Posterior cingulate gyrus (tissue), 11 donors: ENCODE measurements around the gene BAZ2B.
"Not testable (repeated sequence)": the region's sequence is repeated elsewhere in the genome, so short reads cannot be mapped to it uniquely, and the experiment has no call there.

ENCODE experiments used
- DNase-seq, 10 donors: peaks; one replicate each; pipeline versions ENCODE4 v3.0.0 to v3.0.0-alpha.2; 2020 to 2021; ENCODE audit warnings: mixed read lengths in 3 of 10
- intact Hi-C: fragments of 100-400 bp; cut with DNase I; formaldehyde crosslinking; loops from one replicate; pipeline ENCODE4 v1.15.1; 2023

BAZ2B gene

DNA sequence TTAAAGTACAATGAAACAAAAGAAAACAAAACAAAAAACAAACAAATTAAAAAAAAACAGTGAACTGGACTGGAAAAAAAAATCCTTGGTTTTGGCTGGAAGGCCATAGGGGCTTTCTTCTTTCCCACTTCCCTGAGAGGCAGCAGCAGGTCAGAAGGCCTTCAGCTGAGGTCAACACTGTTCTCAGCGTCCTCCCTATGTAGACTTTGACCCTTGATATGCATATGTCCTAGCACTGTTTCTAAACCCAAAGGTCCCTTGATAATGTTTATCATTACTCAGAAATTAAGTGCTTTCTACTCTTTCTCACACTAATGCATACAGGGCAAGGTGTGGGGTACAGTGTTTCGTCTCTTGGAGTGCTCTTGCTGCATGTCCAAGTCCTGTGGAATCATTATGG is 254.3 kb downstream of the BAZ2B start:
- DNase-seq = no peak
- intact Hi-C loops = no loop called here

DNA sequence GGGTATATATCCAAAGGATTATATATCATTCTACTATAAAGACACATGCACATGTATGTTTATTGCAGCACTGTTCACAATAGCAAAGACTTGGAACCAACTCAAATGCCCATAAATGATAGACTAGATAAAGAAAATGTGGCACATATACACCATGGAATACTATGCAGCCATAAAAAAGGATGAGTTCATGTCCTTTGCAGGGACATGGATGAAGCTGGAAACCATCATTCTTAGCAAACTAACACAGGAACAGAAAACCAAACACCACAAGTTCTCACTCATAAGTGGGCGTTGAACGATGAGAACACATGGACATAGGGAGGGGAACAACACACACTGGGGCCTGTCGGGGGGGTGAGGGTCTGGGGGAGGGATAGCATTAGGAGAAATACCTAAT is 254.7 kb downstream of the BAZ2B start:
- intact Hi-C loops, DNase-seq: not testable (repeated sequence)

DNA sequence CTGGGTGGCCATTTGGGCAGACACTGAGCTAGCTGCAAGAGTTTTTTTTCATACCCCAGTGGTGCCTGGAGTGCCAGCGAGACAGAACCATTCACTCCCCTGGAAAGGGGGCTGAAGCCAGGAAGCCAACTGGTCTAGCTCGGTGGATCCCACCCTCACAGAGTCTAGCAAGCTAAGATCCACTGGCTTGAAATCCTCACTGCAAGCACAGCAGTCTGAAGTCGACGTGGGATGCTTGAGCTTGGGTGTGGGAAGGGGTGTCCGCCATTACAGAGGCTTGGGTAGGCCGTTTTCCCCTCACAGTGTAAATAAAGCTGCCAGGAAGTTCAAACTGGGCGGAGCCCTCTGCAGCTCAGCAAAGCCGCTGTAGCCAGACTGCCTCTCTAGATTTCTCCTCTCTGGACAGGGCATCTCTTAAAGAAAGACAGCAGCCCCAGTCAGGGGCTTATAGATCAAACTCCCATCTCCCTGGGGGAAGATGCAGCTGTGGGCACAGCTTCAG is 260.2 kb downstream of the BAZ2B start:
- intact Hi-C loops = no loop called here
- DNase-seq = no peak

GRCh38 chr2:159351977-159352376 is 264.4 kb downstream of the BAZ2B start:
- no peak for DNase-seq
- intact Hi-C loops = no loop called here

- no peak for DNase-seq
- intact Hi-C loops = no loop called here
These were observed 266.6 kb downstream of the BAZ2B start for GRCh38 chr2:159349674-159350299.

- intact Hi-C loops = no loop called here
- DNase-seq = no peak
These were observed 289.6 kb downstream of the BAZ2B start for GRCh38 chr2:159326569-159327255.

GRCh38 chr2:159322419-159322818 is 293.9 kb downstream of the BAZ2B start:
- DNase-seq = no peak
- intact Hi-C loops = no loop called here

GRCh38 chr2:159317392-159318088 is 298.8 kb downstream of the BAZ2B start:
- intact Hi-C loops = no loop called here
- DNase-seq = no peak

DNA sequence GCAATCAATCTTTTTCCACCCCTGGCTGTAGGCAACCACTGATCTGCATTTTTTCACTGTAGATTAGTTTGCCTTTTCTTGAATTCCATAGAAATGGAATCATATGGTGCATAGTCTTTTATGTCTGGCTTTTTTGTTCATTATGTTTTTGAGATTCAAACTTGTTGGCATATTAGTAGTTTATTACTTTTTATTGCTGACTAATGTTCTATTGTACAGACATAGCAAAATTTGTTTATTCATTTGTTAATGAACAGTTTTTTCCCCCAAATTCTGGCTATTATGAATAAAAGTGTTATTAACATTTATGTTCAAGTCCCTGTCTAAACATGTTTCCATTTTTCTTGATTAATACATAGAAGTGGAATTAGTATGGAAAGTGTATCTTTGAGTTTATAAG is 308.4 kb downstream of the BAZ2B start:
- intact Hi-C loops = no loop called here
- DNase-seq = no peak

- DNase-seq = no peak
- intact Hi-C loops = no loop called here
These were observed 315.8 kb downstream of the BAZ2B start for GRCh38 chr2:159300586-159300985.

DNA sequence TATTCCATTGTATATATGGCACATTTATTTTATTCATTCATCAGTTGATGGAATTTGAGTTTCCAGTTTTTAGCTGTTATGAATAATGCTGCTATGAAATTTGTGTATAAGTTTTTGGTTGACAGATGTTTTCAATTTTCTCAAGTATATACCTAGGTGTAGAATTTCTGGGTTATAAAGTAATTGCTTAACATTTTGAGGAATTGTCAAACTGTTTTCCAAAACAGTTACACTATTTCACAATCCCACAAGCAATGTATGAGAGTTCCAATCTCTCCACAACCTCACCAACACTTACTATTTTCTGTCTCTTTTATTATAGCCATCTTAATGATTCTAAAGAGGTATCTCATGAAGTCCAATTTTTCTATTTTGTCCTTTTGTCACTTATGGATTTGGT is 317.4 kb downstream of the BAZ2B start:
- DNase-seq = no peak
- intact Hi-C loops = no loop called here

DNA sequence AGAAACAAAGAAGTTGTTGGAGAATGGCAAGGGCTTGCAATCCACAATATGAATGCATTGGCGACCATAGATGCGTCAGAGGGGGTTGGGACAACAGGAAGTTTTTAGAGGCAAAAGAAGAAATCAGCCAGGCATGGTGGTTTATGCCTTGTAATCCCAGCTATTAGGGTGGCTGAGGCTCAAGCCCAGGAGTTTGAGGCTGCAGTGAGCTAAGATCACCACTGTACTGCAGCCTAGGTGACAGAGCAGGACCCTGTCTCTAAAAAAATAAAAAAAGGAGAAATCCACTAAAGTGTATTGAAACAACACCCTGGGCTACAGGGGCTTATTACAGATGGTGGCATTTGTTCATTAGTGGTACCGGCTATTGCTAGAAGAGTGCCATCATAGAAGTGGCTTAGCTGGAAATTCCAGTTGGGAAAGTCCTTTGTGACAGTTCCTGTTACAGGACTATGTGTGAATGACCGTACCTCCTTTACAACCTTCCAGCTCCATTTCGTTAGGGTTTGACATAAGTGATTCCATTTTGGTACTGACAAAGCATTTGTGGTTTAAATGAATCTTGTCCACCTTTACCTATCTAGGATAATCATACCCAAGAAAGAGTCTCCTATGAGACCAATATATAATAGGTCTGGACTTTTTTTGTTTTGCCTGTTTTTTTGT is 319.2 kb downstream of the BAZ2B start:
- DNase-seq = no peak

GRCh38 chr2:159292157-159292556 is 324.2 kb downstream of the BAZ2B start:
- intact Hi-C loops = no loop called here
- peak in 1 of 10 donors; percentile 77 for DNase-seq

More for the DNA sequence above, 319.2 kb downstream of the BAZ2B start:
- intact Hi-C loops = no loop called here

GRCh38 chr2:159290289-159290907 is 325.9 kb downstream of the BAZ2B start:
- intact Hi-C loops = no loop called here
- DNase-seq = no peak

DNA sequence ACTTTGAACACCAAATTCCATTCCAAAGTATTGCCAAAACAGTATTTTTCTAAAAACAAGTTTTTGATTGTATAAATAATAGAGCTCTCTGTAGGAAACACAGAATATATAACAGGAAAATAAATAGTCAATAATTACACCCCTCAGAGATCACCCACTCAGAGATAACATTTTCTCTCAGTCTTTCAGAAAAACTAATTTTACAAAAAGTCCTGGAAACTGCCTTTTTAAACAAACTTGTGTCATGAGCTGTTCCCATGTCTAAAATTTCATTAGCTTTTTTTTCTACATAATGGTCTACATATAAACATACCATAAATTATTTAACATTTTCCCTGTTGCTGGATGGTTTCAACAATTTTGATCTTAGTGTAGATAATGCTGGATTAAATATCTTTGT is 328.6 kb downstream of the BAZ2B start:
- DNase-seq = no peak
- intact Hi-C loops = loop anchor here (5.0 to 10.0 kb wide), 4 partner anchors 153 to 425 kb away; partner anchors contain the start of genes BAZ2B and MARCHF7

GRCh38 chr2:159286709-159287441 is 329.5 kb downstream of the BAZ2B start:
- intact Hi-C loops = loop anchor here (5.0 to 10.0 kb wide), 4 partner anchors 152 to 425 kb away; partner anchors contain the start of genes BAZ2B and MARCHF7
- DNase-seq = peak; percentile 91 to 100 (median 98)

DNA sequence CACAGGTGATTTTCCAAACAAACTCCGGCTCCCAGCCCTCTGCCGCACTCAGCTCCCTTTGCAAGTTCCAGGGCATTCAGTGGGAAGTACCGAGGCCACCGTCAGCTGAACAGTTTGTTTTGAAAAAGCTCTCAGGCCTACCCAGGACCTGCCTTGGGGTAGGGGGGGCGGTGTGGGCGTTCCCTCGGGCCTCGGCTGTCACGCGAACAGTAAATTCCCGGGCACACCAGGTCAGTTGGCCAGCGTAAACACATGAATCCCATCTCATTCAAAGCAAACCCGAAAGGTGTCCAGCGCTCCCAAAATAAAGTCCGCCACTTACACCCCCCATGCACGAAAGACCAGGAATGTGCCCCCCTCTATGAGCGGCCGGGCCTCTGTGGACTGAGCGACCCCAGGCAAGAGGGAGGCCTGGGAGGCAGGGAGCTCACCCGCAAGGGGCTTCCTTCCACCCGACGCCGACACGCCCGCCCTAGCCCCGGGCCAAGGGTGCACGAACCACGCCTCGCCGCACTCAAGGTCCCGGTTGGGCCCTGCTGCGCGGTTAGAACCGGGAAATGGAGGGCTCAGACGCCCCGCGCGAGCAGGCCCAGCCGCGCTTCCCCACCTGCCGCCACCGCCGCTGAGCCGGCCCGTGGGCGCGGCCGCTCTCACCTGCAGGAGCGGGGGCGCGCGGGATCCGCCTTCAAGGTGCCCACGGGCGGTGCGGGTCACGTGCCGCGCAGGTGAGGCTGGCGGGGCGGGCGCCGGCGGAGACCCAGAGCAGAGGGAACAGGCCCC is 330.2 kb downstream of the BAZ2B start, which contains the start of gene WDSUB1:
TSS of gene WDSUB1 (minus strand) at position 775 of the 780 bp plus-strand sequence. CDS start 3,634 bp downstream, outside the sequence.
- intact Hi-C loops = loop anchor here (5.0 to 10.0 kb wide), 4 partner anchors 151 to 426 kb away; partner anchors contain the start of genes BAZ2B and MARCHF7
- DNase-seq = peak; percentile 29 to 91 (median 50)

- DNase-seq = no peak
- intact Hi-C loops = loop anchor here (5.0 to 10.0 kb wide), 4 partner anchors 151 to 427 kb away; partner anchors contain the start of genes BAZ2B and MARCHF7
These were observed 330.9 kb downstream of the BAZ2B start for GRCh38 chr2:159285433-159285832.
